ENCODE data around the gene RAB6D.
"Not testable (repeated sequence)": the region's sequence is repeated elsewhere in the genome, so short reads cannot be mapped to it uniquely, and the experiment has no call there.

Gene RAB6D

GRCh38 chr2:131394147-131394931, 30.4 kb upstream of the RAB6D start:
- no peak overlapping the region for H3K4me3 ChIP-seq (ENCODE audit: low read depth, low read length)
- H3K79me2 ChIP-seq (ENCODE audit: control insufficient read depth, insufficient read depth, low read length, unreplicated experiment) = no peaks in the 10 kb centered on the region
- H3K27ac ChIP-seq (ENCODE audit: low read depth, low read length) = no peak overlapping the region
- H3K36me3 ChIP-seq (ENCODE audit: insufficient read depth, low read length) = no peaks in the 10 kb centered on the region
- H3K4me1 ChIP-seq (ENCODE audit: control insufficient read depth, insufficient read depth, low read length, unreplicated experiment) = no peaks in the 10 kb centered on the region
- peaks cover 32% of the 10 kb centered on the region for H3K27me3 ChIP-seq (ENCODE audit: insufficient read depth, low read length)
- no peak overlapping the region for H2AFZ ChIP-seq (ENCODE audit: low read length, unreplicated experiment)

GRCh38 chr2:131391953-131392352, 28.0 kb upstream of the RAB6D start:
- H3K27me3 ChIP-seq (ENCODE audit: insufficient read depth, low read length) = peaks cover 21% of the 10 kb centered on the region
- H3K4me3 ChIP-seq (ENCODE audit: low read depth, low read length); H3K79me2 ChIP-seq (ENCODE audit: control insufficient read depth, insufficient read depth, low read length, unreplicated experiment); H3K4me1 ChIP-seq (ENCODE audit: control insufficient read depth, insufficient read depth, low read length, unreplicated experiment); H3K27ac ChIP-seq (ENCODE audit: low read depth, low read length); H3K36me3 ChIP-seq (ENCODE audit: insufficient read depth, low read length); H2AFZ ChIP-seq (ENCODE audit: low read length, unreplicated experiment): not testable (repeated sequence)

- H3K36me3 ChIP-seq (ENCODE audit: insufficient read depth, low read length); H2AFZ ChIP-seq (ENCODE audit: low read length, unreplicated experiment); H3K79me2 ChIP-seq (ENCODE audit: control insufficient read depth, insufficient read depth, low read length, unreplicated experiment); H3K4me1 ChIP-seq (ENCODE audit: control insufficient read depth, insufficient read depth, low read length, unreplicated experiment); H3K27ac ChIP-seq (ENCODE audit: low read depth, low read length); H3K4me3 ChIP-seq (ENCODE audit: low read depth, low read length): not testable (repeated sequence)
- H3K27me3 ChIP-seq (ENCODE audit: insufficient read depth, low read length) = peaks cover 19% of the 10 kb centered on the region
These were observed 27.5 kb upstream of the RAB6D start for GRCh38 chr2:131391471-131391870.

- not testable (repeated sequence) for H3K4me3 ChIP-seq (ENCODE audit: low read depth, low read length); H3K4me1 ChIP-seq (ENCODE audit: control insufficient read depth, insufficient read depth, low read length, unreplicated experiment); H2AFZ ChIP-seq (ENCODE audit: low read length, unreplicated experiment); H3K36me3 ChIP-seq (ENCODE audit: insufficient read depth, low read length); H3K27ac ChIP-seq (ENCODE audit: low read depth, low read length); H3K79me2 ChIP-seq (ENCODE audit: control insufficient read depth, insufficient read depth, low read length, unreplicated experiment)
- peaks cover 19% of the 10 kb centered on the region for H3K27me3 ChIP-seq (ENCODE audit: insufficient read depth, low read length)
These were observed 26.6 kb upstream of the RAB6D start for GRCh38 chr2:131390495-131391130.

GRCh38 chr2:131389657-131390056, 25.7 kb upstream of the RAB6D start:
- H3K27ac ChIP-seq (ENCODE audit: low read depth, low read length) = no peak overlapping the region
- H3K79me2 ChIP-seq (ENCODE audit: control insufficient read depth, insufficient read depth, low read length, unreplicated experiment) = no peaks in the 10 kb centered on the region
- H2AFZ ChIP-seq (ENCODE audit: low read length, unreplicated experiment) = no peak overlapping the region
- H3K27me3 ChIP-seq (ENCODE audit: insufficient read depth, low read length) = peaks cover 12% of the 10 kb centered on the region
- H3K36me3 ChIP-seq (ENCODE audit: insufficient read depth, low read length) = no peaks in the 10 kb centered on the region
- H3K4me3 ChIP-seq (ENCODE audit: low read depth, low read length) = no peak overlapping the region
- H3K4me1 ChIP-seq (ENCODE audit: control insufficient read depth, insufficient read depth, low read length, unreplicated experiment) = no peaks in the 10 kb centered on the region

- H3K79me2 ChIP-seq (ENCODE audit: control insufficient read depth, insufficient read depth, low read length, unreplicated experiment); H3K27ac ChIP-seq (ENCODE audit: low read depth, low read length); H3K36me3 ChIP-seq (ENCODE audit: insufficient read depth, low read length); H3K4me1 ChIP-seq (ENCODE audit: control insufficient read depth, insufficient read depth, low read length, unreplicated experiment); H3K4me3 ChIP-seq (ENCODE audit: low read depth, low read length); H3K27me3 ChIP-seq (ENCODE audit: insufficient read depth, low read length); H2AFZ ChIP-seq (ENCODE audit: low read length, unreplicated experiment): not testable (repeated sequence)
These were observed 24.9 kb upstream of the RAB6D start for GRCh38 chr2:131388834-131389233.

GRCh38 chr2:131373111-131373510, 9.1 kb upstream of the RAB6D start:
- not testable (repeated sequence) for H3K27ac ChIP-seq (ENCODE audit: low read depth, low read length); H3K79me2 ChIP-seq (ENCODE audit: control insufficient read depth, insufficient read depth, low read length, unreplicated experiment); H3K4me3 ChIP-seq (ENCODE audit: low read depth, low read length); H3K27me3 ChIP-seq (ENCODE audit: insufficient read depth, low read length); H2AFZ ChIP-seq (ENCODE audit: low read length, unreplicated experiment); H3K4me1 ChIP-seq (ENCODE audit: control insufficient read depth, insufficient read depth, low read length, unreplicated experiment); H3K36me3 ChIP-seq (ENCODE audit: insufficient read depth, low read length)

GRCh38 chr2:131369954-131370353, 6.0 kb upstream of the RAB6D start:
- Histone ChIP-seq H2AFZ (ENCODE audit: low read length, unreplicated experiment) (no peak overlapping the region), H3K4me1 (ENCODE audit: control insufficient read depth, insufficient read depth, low read length, unreplicated experiment) (no peaks in the 10 kb centered on the region), H3K36me3 (ENCODE audit: insufficient read depth, low read length) (no peaks in the 10 kb centered on the region), H3K27me3 (ENCODE audit: insufficient read depth, low read length) (peaks cover 5% of the 10 kb centered on the region), H3K79me2 (ENCODE audit: control insufficient read depth, insufficient read depth, low read length, unreplicated experiment) (no peaks in the 10 kb centered on the region), H3K4me3 (ENCODE audit: low read depth, low read length) (no peak overlapping the region), H3K27ac (ENCODE audit: low read depth, low read length) (no peak overlapping the region)

GRCh38 chr2:131368493-131369066, 4.6 kb upstream of the RAB6D start:
- H3K27ac ChIP-seq (ENCODE audit: low read depth, low read length); H3K79me2 ChIP-seq (ENCODE audit: control insufficient read depth, insufficient read depth, low read length, unreplicated experiment); H3K4me1 ChIP-seq (ENCODE audit: control insufficient read depth, insufficient read depth, low read length, unreplicated experiment); H3K36me3 ChIP-seq (ENCODE audit: insufficient read depth, low read length); H2AFZ ChIP-seq (ENCODE audit: low read length, unreplicated experiment); H3K4me3 ChIP-seq (ENCODE audit: low read depth, low read length): not testable (repeated sequence)
- H3K27me3 ChIP-seq (ENCODE audit: insufficient read depth, low read length) = peaks cover 17% of the 10 kb centered on the region

GRCh38 chr2:131367352-131367751, 3.4 kb upstream of the RAB6D start:
- Histone ChIP-seq H3K36me3 (ENCODE audit: insufficient read depth, low read length) (no peaks in the 10 kb centered on the region), H3K4me1 (ENCODE audit: control insufficient read depth, insufficient read depth, low read length, unreplicated experiment) (no peaks in the 10 kb centered on the region), H2AFZ (ENCODE audit: low read length, unreplicated experiment) (no peak overlapping the region), H3K27me3 (ENCODE audit: insufficient read depth, low read length) (peaks cover 17% of the 10 kb centered on the region), H3K79me2 (ENCODE audit: control insufficient read depth, insufficient read depth, low read length, unreplicated experiment) (no peaks in the 10 kb centered on the region), H3K27ac (ENCODE audit: low read depth, low read length) (no peak overlapping the region), H3K4me3 (ENCODE audit: low read depth, low read length) (no peak overlapping the region)

GRCh38 chr2:131366643-131367042, 2.7 kb upstream of the RAB6D start:
- H3K27me3 ChIP-seq (ENCODE audit: insufficient read depth, low read length) = peaks cover 17% of the 10 kb centered on the region
- H3K36me3 ChIP-seq (ENCODE audit: insufficient read depth, low read length) = no peaks in the 10 kb centered on the region
- H3K27ac ChIP-seq (ENCODE audit: low read depth, low read length) = no peak overlapping the region
- H3K4me1 ChIP-seq (ENCODE audit: control insufficient read depth, insufficient read depth, low read length, unreplicated experiment) = no peaks in the 10 kb centered on the region
- no peak overlapping the region for H3K4me3 ChIP-seq (ENCODE audit: low read depth, low read length)
- no peaks in the 10 kb centered on the region for H3K79me2 ChIP-seq (ENCODE audit: control insufficient read depth, insufficient read depth, low read length, unreplicated experiment)
- no peak overlapping the region for H2AFZ ChIP-seq (ENCODE audit: low read length, unreplicated experiment)

Data from ACC112 (cell line).